SU-DHL-6 (cell line): ENCODE results near the gene SPATA7.

Source experiments
- CTCF ChIP-seq: fragments of 200-600 bp; sonication (generic); IDR thresholded peaks from one replicate; pipeline ENCODE4 v1.5.1; 2017; ENCODE audit warnings: antibody characterized with exemption, mild to moderate bottlenecking, low read length, moderate library complexity; ENCODE audit not compliant: insufficient read depth, poor library complexity, severe bottlenecking
- EZH2phosphoT487 ChIP-seq: fragments of 200-600 bp; sonication (generic), shearing (Covaris generic); conservative IDR thresholded peaks from 2 replicates; pipeline ENCODE4 v1.6.1; 2018; ENCODE audit warnings: mild to moderate bottlenecking, antibody characterized with exemption, low read length, moderate library complexity, mixed read lengths

- TF ChIP-seq CTCF (no peak), EZH2phosphoT487 (no peak)
Observed at GRCh38 chr14:88384718-88385117, 739 bp upstream of the SPATA7 start.
